HG02678 (cell line): ENCODE results near the gene PDE4D.
A peak's percentile ranks its signal among the peaks of the same experiment; 100 is the strongest.

ENCODE experiments used
- ATAC-seq: cut with Tn5 transposase; IDR thresholded peaks from one replicate; pipeline ENCODE4 v1.9.1; 2021; ENCODE audit warnings: mild to moderate bottlenecking, moderate library complexity; ENCODE audit not compliant: unreplicated experiment

PDE4D gene

GRCh38 chr5:59532979-59533729, 360.4 kb downstream of the PDE4D start:
- ATAC-seq: no peak

- no peak for ATAC-seq
These were observed 364.3 kb downstream of the PDE4D start for GRCh38 chr5:59529239-59529638.

DNA sequence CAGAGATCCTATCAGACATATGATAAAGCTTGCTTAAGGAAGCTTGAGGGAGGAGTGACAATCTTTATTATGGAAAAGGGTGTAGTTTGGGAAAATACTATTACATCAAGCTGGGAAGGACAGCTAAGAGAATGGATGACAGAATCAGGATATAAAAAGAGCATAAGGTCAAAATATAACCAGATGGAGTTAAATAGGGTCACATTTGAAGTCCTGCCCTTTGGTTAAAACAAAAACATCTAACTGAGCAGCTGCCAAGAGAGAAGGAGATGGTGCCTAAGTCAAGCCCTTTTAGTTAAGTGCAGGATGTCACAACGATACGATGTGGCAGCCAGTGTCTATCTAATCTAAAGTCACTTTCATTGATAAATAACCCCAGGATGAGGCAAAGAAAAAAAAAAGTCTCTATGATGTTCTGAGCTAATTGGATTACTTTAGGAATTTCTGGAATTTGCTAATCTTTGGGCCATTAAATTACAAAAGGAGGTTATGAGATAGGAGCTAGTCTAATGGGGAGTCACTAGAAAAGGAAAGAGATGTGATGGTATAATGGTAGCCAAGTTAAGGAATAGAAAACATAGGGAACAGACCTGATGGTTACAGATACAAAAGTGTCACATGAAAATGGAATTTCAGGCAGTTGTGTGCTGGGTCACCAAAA, 365.2 kb downstream of the PDE4D start:
- ATAC-seq: no peak

DNA sequence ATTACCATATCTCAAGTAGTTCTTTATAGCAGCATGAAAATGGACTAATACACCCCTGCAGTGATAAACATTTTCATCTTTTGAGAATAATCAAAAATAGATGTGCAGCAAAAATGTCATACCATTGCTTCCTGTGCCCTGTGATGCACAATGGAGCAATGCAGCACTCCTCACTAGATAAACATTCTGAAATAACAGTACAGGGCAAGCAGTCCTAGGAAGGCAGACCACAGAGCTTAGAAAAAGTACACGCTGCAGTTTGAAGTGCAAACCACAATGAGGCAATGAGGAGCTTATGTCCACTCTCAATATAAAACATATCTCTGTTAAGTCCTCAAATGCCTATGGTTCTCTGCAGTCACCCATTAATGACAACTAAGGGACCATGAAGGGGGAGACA, 367.6 kb downstream of the PDE4D start:
- no peak for ATAC-seq

GRCh38 chr5:59525311-59525710, 368.2 kb downstream of the PDE4D start:
- no peak for ATAC-seq

DNA sequence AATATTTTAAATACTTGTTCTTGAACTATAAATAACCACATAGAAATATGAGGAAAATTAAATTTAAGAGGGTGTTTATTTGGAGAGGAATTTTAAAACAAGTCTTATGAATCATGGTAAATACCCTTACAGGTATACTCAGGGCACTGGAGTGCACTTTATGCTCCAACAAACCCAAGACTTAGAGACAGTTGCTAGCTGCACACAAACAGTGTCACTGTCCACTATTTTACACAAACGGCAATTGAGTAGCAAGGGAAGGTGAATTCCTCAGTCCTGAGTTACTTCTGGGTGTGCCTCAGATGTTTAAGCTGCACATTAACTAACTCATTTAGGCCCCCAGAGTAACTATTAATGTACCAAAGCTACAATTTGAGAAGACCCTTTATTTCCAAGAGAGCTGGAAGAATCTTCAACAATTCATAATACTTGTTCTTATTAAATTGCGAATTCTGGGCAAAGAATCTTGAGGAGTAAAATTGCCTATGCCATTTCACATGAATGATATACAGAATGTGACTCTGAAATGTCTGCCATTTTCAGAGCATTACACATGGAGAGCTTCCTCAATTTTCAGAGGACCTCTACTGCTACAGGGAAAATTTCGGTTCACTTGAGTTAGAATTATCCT, 371.2 kb downstream of the PDE4D start:
- no peak for ATAC-seq

DNA sequence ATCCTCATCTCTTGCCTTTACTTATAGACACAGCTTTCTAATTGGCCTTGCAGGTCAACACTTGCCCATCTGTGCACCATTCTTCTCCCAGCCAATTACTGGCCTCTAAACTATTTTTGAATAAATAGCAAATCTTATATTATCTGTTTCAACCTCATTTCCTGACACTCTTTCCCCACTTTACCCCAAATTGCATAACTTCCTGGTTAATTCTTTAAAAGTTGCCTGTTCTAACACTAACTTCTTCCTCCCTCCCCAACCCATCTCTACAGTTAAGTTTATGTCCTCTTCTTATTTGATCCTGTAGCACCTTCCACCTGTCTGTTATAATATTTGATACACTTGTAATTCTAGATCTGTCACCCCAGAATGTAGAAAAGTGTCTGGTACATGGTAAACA, 372.1 kb downstream of the PDE4D start:
- ATAC-seq: no peak

GRCh38 chr5:59519338-59519737, 374.2 kb downstream of the PDE4D start:
- ATAC-seq: no peak

DNA sequence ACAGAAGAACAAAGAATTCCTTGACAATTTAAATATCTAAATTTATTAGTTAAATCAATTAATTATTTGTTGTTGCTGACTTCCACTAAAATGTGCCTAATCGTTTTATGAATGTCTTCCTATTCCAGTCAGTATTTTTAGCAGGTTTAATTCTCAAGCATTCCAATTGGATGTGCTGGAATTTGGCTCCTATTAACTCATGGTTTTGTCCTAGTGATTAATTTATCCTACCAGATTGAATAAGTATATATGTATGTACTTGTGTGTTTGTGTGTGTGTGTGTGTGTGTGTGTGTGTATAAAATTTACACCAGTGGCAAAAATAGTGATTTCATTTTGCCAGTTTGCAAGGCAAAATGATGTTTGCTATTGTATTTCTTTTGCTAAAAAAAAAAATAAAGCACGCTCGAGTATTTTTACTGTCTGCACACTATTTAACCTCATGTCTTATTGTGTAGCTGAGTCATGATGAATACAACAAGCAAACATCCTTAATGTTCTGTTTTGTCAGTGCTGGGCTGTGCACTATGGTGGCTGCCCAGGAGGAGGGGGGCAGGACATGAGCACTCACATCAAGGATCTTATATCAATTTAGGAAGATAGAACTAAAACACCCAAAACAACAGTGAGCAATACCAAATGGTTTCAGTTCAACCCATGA, 375.5 kb downstream of the PDE4D start:
- no peak for ATAC-seq

DNA sequence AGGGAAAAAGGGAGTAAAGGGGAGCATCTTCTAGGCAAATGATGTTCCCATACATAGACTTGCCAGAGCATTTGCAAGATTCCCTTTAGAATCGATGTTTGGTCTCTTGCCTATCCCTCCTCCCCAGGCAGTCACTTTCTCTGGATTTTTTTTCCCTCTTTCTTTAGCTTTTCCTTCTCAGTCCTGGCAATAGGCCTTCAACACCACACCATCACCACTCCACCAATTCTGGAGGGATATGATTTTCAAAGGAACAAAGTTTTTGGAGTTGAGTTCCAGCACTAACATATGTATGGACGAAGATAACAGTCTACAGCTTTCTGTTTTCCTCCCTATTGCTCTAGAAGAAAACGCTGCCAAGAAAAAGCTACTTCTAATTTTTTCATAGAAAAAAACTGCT, 377.4 kb downstream of the PDE4D start:
- no peak for ATAC-seq

DNA sequence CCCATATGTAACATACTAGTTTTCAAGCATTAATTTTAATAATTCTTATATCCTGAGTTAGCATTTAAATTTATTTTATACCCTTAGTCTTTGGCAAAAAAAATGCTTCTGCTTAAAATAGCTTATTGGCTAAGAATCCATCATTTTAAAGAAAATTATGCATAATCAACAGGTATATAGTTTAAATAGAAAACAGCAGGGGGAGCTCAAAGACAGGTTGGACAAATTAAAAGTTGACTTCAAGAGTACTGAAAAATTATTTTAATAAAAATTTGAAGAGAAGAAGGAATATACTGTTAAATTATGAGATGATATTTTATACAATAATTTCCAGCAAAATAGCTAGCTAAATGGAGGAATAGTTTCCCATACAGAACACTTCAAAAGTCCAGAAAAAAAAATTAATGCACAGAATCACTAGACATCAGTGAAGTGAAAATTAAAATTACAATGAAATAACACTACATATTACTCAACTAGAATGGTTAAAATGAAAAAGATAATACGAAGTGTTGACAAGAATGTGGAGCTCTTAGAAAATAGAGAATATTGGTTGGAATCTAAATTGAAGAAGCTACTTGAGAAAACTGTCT, 387.1 kb downstream of the PDE4D start:
- ATAC-seq: no peak

DNA sequence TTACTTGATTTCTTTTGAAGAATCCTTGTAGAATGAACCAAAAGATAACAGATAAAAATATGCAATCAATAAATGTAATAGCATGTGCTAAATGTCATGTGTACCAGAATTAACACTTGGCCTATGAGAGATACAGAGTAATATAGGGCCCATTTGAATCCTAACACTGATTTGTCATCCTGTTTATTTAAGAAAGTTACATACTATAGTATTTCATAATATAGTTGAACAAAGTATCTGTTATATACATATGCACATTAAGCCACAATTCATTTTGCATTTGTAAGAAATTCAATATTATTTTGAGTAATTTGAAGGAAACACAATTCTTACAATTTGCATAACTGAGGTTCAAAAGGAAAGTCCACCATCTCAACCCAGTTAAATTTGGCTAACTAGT, 389.5 kb downstream of the PDE4D start:
- no peak for ATAC-seq

- ATAC-seq: no peak
These were observed 390.3 kb downstream of the PDE4D start for GRCh38 chr5:59503220-59503619.

GRCh38 chr5:59501316-59501715, 392.2 kb downstream of the PDE4D start:
- no peak for ATAC-seq

GRCh38 chr5:59500014-59500413, 393.5 kb downstream of the PDE4D start:
- no peak for ATAC-seq

DNA sequence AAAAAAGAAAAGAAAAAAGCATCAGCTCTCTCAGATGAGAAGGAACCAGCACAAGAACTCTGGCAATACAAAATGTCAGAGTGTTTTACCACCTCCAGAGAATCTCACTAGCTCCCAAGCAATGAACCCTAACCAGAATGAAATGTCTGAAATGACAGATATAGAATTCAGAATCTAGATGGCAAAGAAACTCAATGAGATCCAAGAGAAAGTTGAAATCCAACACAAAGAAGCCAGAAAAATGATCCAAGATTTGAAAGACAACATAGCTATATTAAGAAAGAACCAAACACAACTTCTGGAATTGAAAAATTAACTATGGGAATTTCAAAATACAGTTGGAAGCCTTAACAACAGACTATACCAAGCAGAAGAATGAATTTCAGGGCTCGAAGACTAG, 396.3 kb downstream of the PDE4D start:
- no peak for ATAC-seq

DNA sequence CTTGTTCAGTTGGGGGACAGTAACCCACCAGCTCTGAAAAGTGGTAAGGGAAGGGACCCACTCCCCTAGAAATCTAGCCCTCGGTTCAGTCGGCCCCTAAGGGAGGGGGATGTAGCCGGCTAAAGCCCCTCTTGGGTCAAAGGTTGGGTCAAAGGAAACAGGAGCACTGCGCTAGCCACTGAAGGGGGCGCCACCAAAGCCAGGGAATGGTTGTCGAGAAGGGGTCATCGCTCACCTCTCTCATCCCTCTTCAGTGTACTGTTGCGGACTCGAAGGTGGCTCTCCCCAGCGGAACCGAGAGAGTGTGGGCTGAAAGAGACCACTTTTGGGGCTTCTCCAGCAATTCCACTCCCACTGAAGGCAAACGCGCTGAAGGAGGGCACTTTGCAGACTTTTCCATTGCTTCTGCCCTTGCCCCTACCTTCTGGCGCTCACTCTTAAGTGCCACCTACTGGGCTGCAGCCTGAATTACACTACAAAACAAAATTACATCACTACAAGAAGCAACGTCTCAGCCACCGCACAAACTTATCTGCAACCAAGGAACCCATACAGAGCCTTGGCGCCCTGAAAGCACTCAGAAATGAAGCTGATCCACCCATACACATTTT, 396.9 kb downstream of the PDE4D start:
- ATAC-seq: peak; percentile 62

DNA sequence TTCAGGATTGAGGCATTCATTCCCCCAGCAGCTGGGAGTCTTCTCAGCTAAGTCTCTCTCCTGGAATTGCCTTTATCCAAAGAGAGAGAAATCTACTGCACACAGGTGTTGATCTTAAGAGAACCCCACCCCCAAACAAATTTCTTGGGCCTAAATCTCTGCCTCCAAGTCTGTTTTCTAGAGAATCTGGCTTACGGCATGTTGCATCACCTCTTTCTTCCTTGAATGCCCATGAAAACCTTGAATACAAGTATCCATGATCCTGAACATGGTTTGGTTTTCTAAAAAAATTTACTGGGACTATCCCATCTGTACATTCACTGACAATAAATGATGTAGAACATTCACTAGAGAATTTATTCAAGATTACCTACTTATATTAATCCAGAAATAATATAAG, 401.6 kb downstream of the PDE4D start:
- no peak for ATAC-seq

DNA sequence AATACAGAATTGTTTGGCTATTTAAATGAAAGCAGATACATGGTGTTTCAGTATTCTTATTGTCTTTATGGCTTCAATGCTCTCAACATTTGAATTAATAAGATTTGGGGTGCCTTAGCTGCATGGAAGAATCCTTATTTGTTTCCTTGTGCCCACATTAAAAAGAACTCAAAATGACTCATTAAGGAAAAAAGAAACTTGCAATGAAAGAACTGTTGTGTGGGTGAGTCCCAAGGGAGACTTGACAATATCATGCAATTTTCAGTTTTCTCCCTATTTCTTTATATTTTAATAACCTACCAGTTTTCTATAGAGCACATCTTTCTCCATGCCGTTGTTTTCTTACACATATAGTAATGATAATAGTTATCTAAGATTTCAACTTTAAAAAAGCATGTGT, 404.0 kb downstream of the PDE4D start:
- ATAC-seq: no peak

- ATAC-seq: no peak
These were observed 405.5 kb downstream of the PDE4D start for GRCh38 chr5:59487772-59488729.
